ENCODE measurements around the gene DBNDD2. TPM values are rescaled to one million over a fixed set of nuclear protein-coding genes. Genes with fewer than 3 reads are reported as not detected.

DBNDD2 gene
- total RNA-seq, 1 experiment from 2014 or later = 58.7 TPM

GRCh38 chr20:45400346-45401031 is 7.6 kb upstream of the DBNDD2 start:
- no peak overlapping the region for H3K27ac Mint-ChIP-seq
- ChIA-PET CTCF (no interaction called here), POLR2A (no interaction called here)
- H3K9me3 Mint-ChIP-seq = peaks cover 49% of the 10 kb centered on the region
- no peak for TF ChIP-seq ATF3 (CRISPR knock-in tag; conservative IDR thresholded peaks at IDR 0.05)
- TF ChIP-seq RELA (CRISPR knock-in tag; IDR thresholded peaks at IDR 0.05; ENCODE audit: borderline replicate concordance) = no peak
- TF ChIP-seq, protein P1, sequence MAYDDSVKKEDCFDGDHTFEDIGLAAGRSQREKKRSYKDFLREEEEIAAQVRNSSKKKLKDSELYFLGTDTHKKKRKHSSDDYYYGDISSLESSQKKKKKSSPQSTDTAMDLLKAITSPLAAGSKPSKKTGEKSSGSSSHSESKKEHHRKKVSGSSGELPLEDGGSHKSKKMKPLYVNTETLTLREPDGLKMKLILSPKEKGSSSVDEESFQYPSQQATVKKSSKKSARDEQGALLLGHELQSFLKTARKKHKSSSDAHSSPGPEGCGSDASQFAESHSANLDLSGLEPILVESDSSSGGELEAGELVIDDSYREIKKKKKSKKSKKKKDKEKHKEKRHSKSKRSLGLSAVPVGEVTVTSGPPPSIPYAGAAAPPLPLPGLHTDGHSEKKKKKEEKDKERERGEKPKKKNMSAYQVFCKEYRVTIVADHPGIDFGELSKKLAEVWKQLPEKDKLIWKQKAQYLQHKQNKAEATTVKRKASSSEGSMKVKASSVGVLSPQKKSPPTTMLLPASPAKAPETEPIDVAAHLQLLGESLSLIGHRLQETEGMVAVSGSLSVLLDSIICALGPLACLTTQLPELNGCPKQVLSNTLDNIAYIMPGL (CRISPR knock-in tag; IDR thresholded peaks at IDR 0.05) = no peak
- no peak for TF ChIP-seq NFYB (CRISPR knock-in tag; conservative IDR thresholded peaks at IDR 0.05; ENCODE audit: low read depth)
- TF ChIP-seq ELF4 (CRISPR knock-in tag; IDR thresholded peaks at IDR 0.05; ENCODE audit: low read depth) = no peak
- TF ChIP-seq, protein P2, sequence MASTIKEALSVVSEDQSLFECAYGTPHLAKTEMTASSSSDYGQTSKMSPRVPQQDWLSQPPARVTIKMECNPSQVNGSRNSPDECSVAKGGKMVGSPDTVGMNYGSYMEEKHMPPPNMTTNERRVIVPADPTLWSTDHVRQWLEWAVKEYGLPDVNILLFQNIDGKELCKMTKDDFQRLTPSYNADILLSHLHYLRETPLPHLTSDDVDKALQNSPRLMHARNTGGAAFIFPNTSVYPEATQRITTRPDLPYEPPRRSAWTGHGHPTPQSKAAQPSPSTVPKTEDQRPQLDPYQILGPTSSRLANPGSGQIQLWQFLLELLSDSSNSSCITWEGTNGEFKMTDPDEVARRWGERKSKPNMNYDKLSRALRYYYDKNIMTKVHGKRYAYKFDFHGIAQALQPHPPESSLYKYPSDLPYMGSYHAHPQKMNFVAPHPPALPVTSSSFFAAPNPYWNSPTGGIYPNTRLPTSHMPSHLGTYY (CRISPR knock-in tag; IDR thresholded peaks at IDR 0.05) = no peak
- H3K36me3 Mint-ChIP-seq = peaks cover 29% of the 10 kb centered on the region
- DNase-seq (ENCODE audit: low spot score) (no peak), ATAC-seq (no peak)
- H3K27me3 Mint-ChIP-seq (ENCODE audit: low read depth) = peaks cover 37% of the 10 kb centered on the region
- H3K4me1 Mint-ChIP-seq = peaks cover 2% of the 10 kb centered on the region; the same call in 1 of the 2 replicates
- H3K4me3 Mint-ChIP-seq = no peak overlapping the region

DNA sequence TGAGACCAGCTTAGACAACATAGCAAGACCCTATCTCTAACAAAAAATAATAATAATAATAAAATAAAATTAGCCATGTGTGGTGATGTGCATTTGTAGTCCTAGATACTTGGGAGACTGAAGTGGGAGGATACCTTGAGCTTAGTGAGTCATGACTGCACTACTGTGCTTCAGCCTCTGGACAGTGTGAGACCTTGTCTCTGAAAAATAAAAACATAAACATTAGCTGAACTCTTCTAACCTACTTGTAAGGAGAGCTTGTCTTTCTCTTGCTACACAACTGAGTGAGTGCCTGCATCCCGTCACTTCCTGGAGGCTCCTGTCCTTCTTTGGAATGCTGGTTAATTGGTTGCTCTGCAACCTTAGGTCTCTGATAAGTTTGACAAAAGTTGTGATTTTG is 5.1 kb upstream of the DBNDD2 start:
- H3K27ac Mint-ChIP-seq = no peak overlapping the region
- no peak overlapping the region for H3K4me3 Mint-ChIP-seq
- peaks cover 45% of the 10 kb centered on the region for H3K9me3 Mint-ChIP-seq
- peaks cover 39% of the 10 kb centered on the region for H3K27me3 Mint-ChIP-seq (ENCODE audit: low read depth)
- ChIA-PET CTCF (interaction anchor here (1.1 to 1.4 kb wide), 2 partner anchors 34 to 40 kb away, joined by 3 to 9 read pairs; partner anchors contain the start of gene SYS1), POLR2A (no interaction called here)
- ATAC-seq = no peak
- peaks cover 31% of the 10 kb centered on the region for H3K36me3 Mint-ChIP-seq
- no peak for DNase-seq (ENCODE audit: low spot score)
- TF ChIP-seq HMGA2 (CRISPR knock-in tag; IDR thresholded peaks at IDR 0.05) (no peak), SP1 (CRISPR knock-in tag; conservative IDR thresholded peaks at IDR 0.05) (no peak), ZNF532 (CRISPR knock-in tag; IDR thresholded peaks at IDR 0.05; ENCODE audit: borderline replicate concordance) (no peak), PRDM15 (CRISPR knock-in tag; IDR thresholded peaks at IDR 0.05) (no peak), ESRRA (CRISPR knock-in tag; IDR thresholded peaks at IDR 0.05; ENCODE audit: borderline replicate concordance) (no peak), GABPB1 (CRISPR knock-in tag; IDR thresholded peaks at IDR 0.05) (no peak), ETV6 (CRISPR knock-in tag; IDR thresholded peaks at IDR 0.05) (no peak), SMAD3 (CRISPR knock-in tag; IDR thresholded peaks at IDR 0.05; ENCODE audit: borderline replicate concordance) (no peak)
- TF ChIP-seq, protein P3, sequence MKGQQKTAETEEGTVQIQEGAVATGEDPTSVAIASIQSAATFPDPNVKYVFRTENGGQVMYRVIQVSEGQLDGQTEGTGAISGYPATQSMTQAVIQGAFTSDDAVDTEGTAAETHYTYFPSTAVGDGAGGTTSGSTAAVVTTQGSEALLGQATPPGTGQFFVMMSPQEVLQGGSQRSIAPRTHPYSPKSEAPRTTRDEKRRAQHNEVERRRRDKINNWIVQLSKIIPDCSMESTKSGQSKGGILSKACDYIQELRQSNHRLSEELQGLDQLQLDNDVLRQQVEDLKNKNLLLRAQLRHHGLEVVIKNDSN (CRISPR knock-in tag; IDR thresholded peaks at IDR 0.05) = no peak
- H3K4me1 Mint-ChIP-seq = peaks cover 10% of the 10 kb centered on the region
